ENCODE measurements around the gene PHF11. TPM values are rescaled to one million over a fixed set of nuclear protein-coding genes. Genes with fewer than 3 reads are reported as not detected.

The PHF11 gene
- total and polyA plus RNA-seq, 2 experiments from 2014 or later = 7.4 to 13.5 TPM

DNA sequence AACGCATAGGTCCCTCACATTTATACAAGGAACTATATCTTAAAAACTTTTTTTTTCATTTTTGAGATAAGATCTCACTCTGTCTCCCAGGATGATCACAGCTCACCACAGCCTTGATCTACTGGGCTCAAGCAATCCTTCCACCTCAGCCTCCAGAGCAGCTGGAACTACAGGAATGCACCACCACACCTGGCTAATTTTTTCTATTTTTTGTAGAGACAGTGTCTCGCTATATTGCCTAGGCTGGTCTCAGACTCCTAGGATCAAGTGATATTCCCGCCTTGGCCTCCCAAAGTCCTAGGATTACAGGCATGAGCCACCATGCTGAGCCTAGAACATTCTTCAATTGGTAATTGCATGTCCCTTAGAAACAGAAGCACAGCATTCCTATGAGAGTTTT is 47.9 kb downstream of the PHF11 start:
- Mint-ChIP-seq H3K27ac (no peak overlapping the region), H3K4me1 (no peaks in the 10 kb centered on the region; the same call in 2 of the 3 replicates), H3K9me3 (no peaks in the 10 kb centered on the region), H3K4me3 (no peak overlapping the region), H3K36me3 (ENCODE audit: low read depth) (peaks cover 25% of the 10 kb centered on the region), H3K27me3 (ENCODE audit: insufficient read depth, low read depth, poor library complexity) (peaks cover 2% of the 10 kb centered on the region)
- H3F3A ChIP-seq (replicated peaks; ENCODE audit: low read depth) = no peaks in the 10 kb centered on the region
- TF ChIP-seq, protein P1, sequence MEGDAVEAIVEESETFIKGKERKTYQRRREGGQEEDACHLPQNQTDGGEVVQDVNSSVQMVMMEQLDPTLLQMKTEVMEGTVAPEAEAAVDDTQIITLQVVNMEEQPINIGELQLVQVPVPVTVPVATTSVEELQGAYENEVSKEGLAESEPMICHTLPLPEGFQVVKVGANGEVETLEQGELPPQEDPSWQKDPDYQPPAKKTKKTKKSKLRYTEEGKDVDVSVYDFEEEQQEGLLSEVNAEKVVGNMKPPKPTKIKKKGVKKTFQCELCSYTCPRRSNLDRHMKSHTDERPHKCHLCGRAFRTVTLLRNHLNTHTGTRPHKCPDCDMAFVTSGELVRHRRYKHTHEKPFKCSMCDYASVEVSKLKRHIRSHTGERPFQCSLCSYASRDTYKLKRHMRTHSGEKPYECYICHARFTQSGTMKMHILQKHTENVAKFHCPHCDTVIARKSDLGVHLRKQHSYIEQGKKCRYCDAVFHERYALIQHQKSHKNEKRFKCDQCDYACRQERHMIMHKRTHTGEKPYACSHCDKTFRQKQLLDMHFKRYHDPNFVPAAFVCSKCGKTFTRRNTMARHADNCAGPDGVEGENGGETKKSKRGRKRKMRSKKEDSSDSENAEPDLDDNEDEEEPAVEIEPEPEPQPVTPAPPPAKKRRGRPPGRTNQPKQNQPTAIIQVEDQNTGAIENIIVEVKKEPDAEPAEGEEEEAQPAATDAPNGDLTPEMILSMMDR (conservative IDR thresholded peaks at IDR 0.05; ENCODE audit: low read depth in 2 of 2) = no peak
- TF ChIP-seq, protein P2, sequence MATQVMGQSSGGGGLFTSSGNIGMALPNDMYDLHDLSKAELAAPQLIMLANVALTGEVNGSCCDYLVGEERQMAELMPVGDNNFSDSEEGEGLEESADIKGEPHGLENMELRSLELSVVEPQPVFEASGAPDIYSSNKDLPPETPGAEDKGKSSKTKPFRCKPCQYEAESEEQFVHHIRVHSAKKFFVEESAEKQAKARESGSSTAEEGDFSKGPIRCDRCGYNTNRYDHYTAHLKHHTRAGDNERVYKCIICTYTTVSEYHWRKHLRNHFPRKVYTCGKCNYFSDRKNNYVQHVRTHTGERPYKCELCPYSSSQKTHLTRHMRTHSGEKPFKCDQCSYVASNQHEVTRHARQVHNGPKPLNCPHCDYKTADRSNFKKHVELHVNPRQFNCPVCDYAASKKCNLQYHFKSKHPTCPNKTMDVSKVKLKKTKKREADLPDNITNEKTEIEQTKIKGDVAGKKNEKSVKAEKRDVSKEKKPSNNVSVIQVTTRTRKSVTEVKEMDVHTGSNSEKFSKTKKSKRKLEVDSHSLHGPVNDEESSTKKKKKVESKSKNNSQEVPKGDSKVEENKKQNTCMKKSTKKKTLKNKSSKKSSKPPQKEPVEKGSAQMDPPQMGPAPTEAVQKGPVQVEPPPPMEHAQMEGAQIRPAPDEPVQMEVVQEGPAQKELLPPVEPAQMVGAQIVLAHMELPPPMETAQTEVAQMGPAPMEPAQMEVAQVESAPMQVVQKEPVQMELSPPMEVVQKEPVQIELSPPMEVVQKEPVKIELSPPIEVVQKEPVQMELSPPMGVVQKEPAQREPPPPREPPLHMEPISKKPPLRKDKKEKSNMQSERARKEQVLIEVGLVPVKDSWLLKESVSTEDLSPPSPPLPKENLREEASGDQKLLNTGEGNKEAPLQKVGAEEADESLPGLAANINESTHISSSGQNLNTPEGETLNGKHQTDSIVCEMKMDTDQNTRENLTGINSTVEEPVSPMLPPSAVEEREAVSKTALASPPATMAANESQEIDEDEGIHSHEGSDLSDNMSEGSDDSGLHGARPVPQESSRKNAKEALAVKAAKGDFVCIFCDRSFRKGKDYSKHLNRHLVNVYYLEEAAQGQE (IDR thresholded peaks at IDR 0.05; ENCODE audit: unreplicated experiment) = no peak
- no peak for TF ChIP-seq EZH2 (IDR thresholded peaks at IDR 0.05; ENCODE audit: low read depth, unreplicated experiment)
- TF ChIP-seq CREB1 (CRISPR knock-in tag; IDR thresholded peaks at IDR 0.05; ENCODE audit: low read depth) = no peak
- H3K4me1 ChIP-seq (ENCODE audit: insufficient read depth) = no peaks in the 10 kb centered on the region
- ATAC-seq (no peak), DNase-seq (ENCODE audit: low spot score) (no peak)
- no peaks in the 10 kb centered on the region for H3K27me3 ChIP-seq (ENCODE audit: insufficient read depth)
- peaks cover 23% of the 10 kb centered on the region for H3K36me3 ChIP-seq (ENCODE audit: insufficient read depth)
- H2AFZ ChIP-seq = no peak overlapping the region
- no peaks in the 10 kb centered on the region for H3K9me2 ChIP-seq (ENCODE audit: insufficient read depth)
- H3K27ac ChIP-seq (ENCODE audit: low read depth) = no peak overlapping the region
- H3K79me2 ChIP-seq (replicated peaks; ENCODE audit: insufficient read depth) = no peaks in the 10 kb centered on the region
- no peak overlapping the region for H3K4me2 ChIP-seq
- H3K4me3 ChIP-seq = no peak overlapping the region
- H4K20me1 ChIP-seq (replicated peaks; ENCODE audit: insufficient read depth) = no peaks in the 10 kb centered on the region

DNA sequence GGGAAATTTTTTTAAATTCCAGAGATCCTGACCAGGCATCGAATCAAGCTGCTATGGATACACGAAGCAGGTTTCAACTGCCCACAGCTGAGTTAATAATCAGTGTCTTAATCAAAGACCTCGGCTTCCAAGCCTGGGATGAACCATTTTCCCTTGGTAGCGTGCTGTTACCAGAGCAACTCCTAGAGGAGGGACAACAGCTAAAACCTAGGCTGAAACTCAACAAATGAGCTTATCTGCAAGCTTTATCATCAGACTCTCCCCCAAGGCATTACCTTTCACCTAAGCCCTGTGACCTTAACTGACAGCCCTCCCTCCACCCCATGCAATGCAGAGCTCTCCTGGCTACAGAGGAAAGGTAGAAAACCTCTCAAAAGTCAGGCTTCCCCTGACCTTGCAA is 49.9 kb downstream of the PHF11 start:
- DNase-seq (ENCODE audit: low spot score) (no peak), ATAC-seq (no peak)
- no peak overlapping the region for H3K27ac ChIP-seq (ENCODE audit: low read depth)
- H3K9me2 ChIP-seq (ENCODE audit: insufficient read depth) = no peaks in the 10 kb centered on the region
- Mint-ChIP-seq H3K4me3 (no peak overlapping the region), H3K36me3 (ENCODE audit: low read depth) (peaks cover 25% of the 10 kb centered on the region; the same call in 2 of the 3 replicates), H3K9me3 (no peaks in the 10 kb centered on the region), H3K27ac (no peak overlapping the region), H3K4me1 (no peaks in the 10 kb centered on the region; the same call in 2 of the 3 replicates), H3K27me3 (ENCODE audit: insufficient read depth, low read depth, poor library complexity) (peaks cover 2% of the 10 kb centered on the region)
- peaks cover 27% of the 10 kb centered on the region for H3K36me3 ChIP-seq (ENCODE audit: insufficient read depth)
- H3K4me2 ChIP-seq = no peak overlapping the region
- H3K4me1 ChIP-seq (ENCODE audit: insufficient read depth) = no peaks in the 10 kb centered on the region
- no peak for TF ChIP-seq JUNB (IDR thresholded peaks at IDR 0.05; ENCODE audit: unreplicated experiment)
- TF ChIP-seq STAT1 (IDR thresholded peaks at IDR 0.05; ENCODE audit: unreplicated experiment) = no peak
- H3K79me2 ChIP-seq (replicated peaks; ENCODE audit: insufficient read depth) = no peaks in the 10 kb centered on the region
- H3F3A ChIP-seq (replicated peaks; ENCODE audit: low read depth) = no peaks in the 10 kb centered on the region
- no peaks in the 10 kb centered on the region for H4K20me1 ChIP-seq (replicated peaks; ENCODE audit: insufficient read depth)
- H3K4me3 ChIP-seq = no peak overlapping the region
- no peak overlapping the region for H2AFZ ChIP-seq
- H3K27me3 ChIP-seq (ENCODE audit: insufficient read depth) = no peaks in the 10 kb centered on the region

Measured in GM23338 (cell line).